H1 (cell line): ENCODE measurements around the gene FAT1. TPM values are rescaled to one million over a fixed set of nuclear protein-coding genes. Genes with fewer than 3 reads are reported as not detected.

Source experiments
- BRCA1 ChIP-seq: IDR thresholded peaks from 2 replicates; pipeline ENCODE4 v1.6.1; 2012; ENCODE audit warnings: low read depth, low read length, improper control_type of control experiment
- RNF2 ChIP-seq: fragments of 200-900, 300-1000 bp; sonication (generic); IDR thresholded peaks from 2 replicates; pipeline ENCODE4 v1.7.1; 2016; ENCODE audit warnings: borderline replicate concordance, low read depth, mild to moderate bottlenecking, antibody characterized with exemption, low read length; ENCODE audit not compliant: poor library complexity, severe bottlenecking; ENCODE audit errors: missing control alignments
- polyA plus RNA-seq, 7 experiments: library from polyadenylated mRNA; depleted of rRNA in 3 of 7; stranded (reverse) in 5 of 7; unstranded in 2 of 7; fragments of >200 nt in 5 of 7; fragments of 200-250 nt in 2 of 7; gene quantifications; 1 replicate in 5 of 7; 2 replicates in 1 of 7; 4 replicates in 1 of 7; pipeline versions ENCODE4 v1.2.1 to v1.2.3, GENCODE V29; 2011 to 2013; ENCODE audit warnings: missing spikeins in 2 of 7, mixed read lengths in 2 of 7
- total RNA-seq: library from RNA; stranded (reverse); fragmentation: NEBNext Ultra II Directional; extraction: Animal tissue kit (Norgen Biotek cat#: 25700); gene quantifications from 2 replicates; pipeline ENCODE4 v1.2.1, GENCODE V29; 2021

Gene FAT1
- total and polyA plus RNA-seq, 2 of the 8 experiments (the other 6 are each of a cell fraction or from before 2014, with no cell fraction given) = 94.4 to 137 TPM

DNA sequence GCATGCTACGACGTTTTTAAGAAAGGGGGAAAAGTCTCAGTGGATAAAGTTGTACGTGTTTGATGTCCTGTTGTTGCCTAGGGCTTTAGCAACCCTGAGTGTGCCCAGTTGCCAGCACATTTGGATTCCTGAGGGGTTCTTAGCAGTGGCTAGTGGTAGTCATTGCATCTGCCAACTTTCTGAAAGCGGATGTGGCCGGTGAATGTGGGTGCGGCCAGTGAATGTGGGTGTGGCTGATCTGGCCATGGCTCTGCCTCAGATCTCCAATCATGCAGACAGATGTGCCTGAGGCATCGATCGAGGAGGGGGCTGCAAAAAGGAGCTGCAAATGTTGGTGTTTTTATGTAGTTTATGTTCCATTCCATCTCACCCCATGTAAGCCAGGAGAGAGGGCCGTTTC, 41.5 kb upstream of the FAT1 start (continued):
- TF ChIP-seq RNF2 (no peak), BRCA1 (no peak)
